Right hindlimb (tissue), 1 donor: ENCODE results near the gene RAPH1.

Experiments
- DNase-seq: peaks from one replicate; pipeline ENCODE4 v3.0.0-alpha.2; 2018

The RAPH1 gene

GRCh38 chr2:203535078-203535783 is at the start of gene RAPH1:
Gene RAPH1 (minus strand): TSS chr2:203535301. CDS start chr2:203495353, 39,948 bp downstream.
- peak; percentile 94 for DNase-seq

GRCh38 chr2:203584784-203585183 is 49.7 kb upstream of the RAPH1 start:
- DNase-seq: no peak

GRCh38 chr2:203583701-203584100 is 48.6 kb upstream of the RAPH1 start:
- no peak for DNase-seq

- no peak for DNase-seq
Observed at GRCh38 chr2:203583084-203583695, 48.1 kb upstream of the RAPH1 start.

- DNase-seq: no peak
Observed at GRCh38 chr2:203582468-203582867, 47.4 kb upstream of the RAPH1 start.

- DNase-seq: peak; percentile 65
Observed at GRCh38 chr2:203580844-203581243, 45.7 kb upstream of the RAPH1 start.

- DNase-seq: no peak
Observed at GRCh38 chr2:203579730-203580129, 44.6 kb upstream of the RAPH1 start.

- no peak for DNase-seq
Observed at GRCh38 chr2:203578759-203579643, 43.9 kb upstream of the RAPH1 start.

- DNase-seq: no peak
Observed at GRCh38 chr2:203574824-203575223, 39.7 kb upstream of the RAPH1 start.

GRCh38 chr2:203572316-203572715 is 37.2 kb upstream of the RAPH1 start:
- DNase-seq: no peak

- no peak for DNase-seq
Observed at GRCh38 chr2:203569677-203570316, 34.7 kb upstream of the RAPH1 start.

GRCh38 chr2:203567691-203568090 is 32.6 kb upstream of the RAPH1 start:
- no peak for DNase-seq

GRCh38 chr2:203566161-203566560 is 31.1 kb upstream of the RAPH1 start:
- DNase-seq: no peak

- no peak for DNase-seq
Observed at GRCh38 chr2:203565076-203565475, 30.0 kb upstream of the RAPH1 start.

- DNase-seq: peak; percentile 37
Observed at GRCh38 chr2:203562268-203562667, 27.2 kb upstream of the RAPH1 start.

- no peak for DNase-seq
Observed at GRCh38 chr2:203559641-203560040, 24.5 kb upstream of the RAPH1 start.

GRCh38 chr2:203553784-203554183 is 18.7 kb upstream of the RAPH1 start:
- DNase-seq: no peak

- DNase-seq: no peak
Observed at GRCh38 chr2:203551778-203552177, 16.7 kb upstream of the RAPH1 start.

GRCh38 chr2:203550266-203550665 is 15.2 kb upstream of the RAPH1 start:
- no peak for DNase-seq

GRCh38 chr2:203549406-203549805 is 14.3 kb upstream of the RAPH1 start:
- no peak for DNase-seq

GRCh38 chr2:203548887-203549286 is 13.8 kb upstream of the RAPH1 start:
- DNase-seq: no peak

GRCh38 chr2:203547356-203547755 is 12.3 kb upstream of the RAPH1 start:
- no peak for DNase-seq

GRCh38 chr2:203544402-203544801 is 9.3 kb upstream of the RAPH1 start:
- DNase-seq: no peak
